Nephron (organoid): ENCODE data around the gene LHCGR.
A peak's percentile ranks its signal among the peaks of the same experiment; 100 is the strongest.
"Not testable (repeated sequence)": the region's sequence is repeated elsewhere in the genome, so short reads cannot be mapped to it uniquely, and the experiment has no call there.

Experiments
- H3K27ac Mint-ChIP-seq, 3 experiments: 2 replicates each; pipeline ENCODE4 v1.8.0; 2020; ENCODE audit warnings: mixed read lengths in 3 of 3, mild to moderate bottlenecking in 2 of 3, moderate library complexity in 1 of 3
- H3K27me3 Mint-ChIP-seq: 2 replicates; pipeline ENCODE4 v1.8.0; 2021; ENCODE audit warnings: low read depth, mild to moderate bottlenecking, moderate library complexity, mixed read lengths
- H3K36me3 Mint-ChIP-seq: 2 replicates; pipeline ENCODE4 v1.8.0; 2020; ENCODE audit warnings: low read depth, mixed read lengths
- H3K4me1 Mint-ChIP-seq: 2 replicates; pipeline ENCODE4 v1.8.0; 2020; ENCODE audit warnings: mixed read lengths
- H3K4me3 Mint-ChIP-seq, 3 experiments: 2 replicates each; pipeline ENCODE4 v1.8.0; 2020; ENCODE audit warnings: mild to moderate bottlenecking in 3 of 3, mixed read lengths in 3 of 3, moderate library complexity in 2 of 3
- H3K9me3 Mint-ChIP-seq: 2 replicates; pipeline ENCODE4 v1.8.0; 2020; ENCODE audit warnings: mixed read lengths
- TF ChIP-seq, protein P1 (sequence below), 3 experiments: fragments of 200-600 bp; sonication (generic); IDR thresholded peaks; one replicate each; pipeline ENCODE4 v1.5.0; 2021; ENCODE audit warnings: antibody characterized with exemption in 3 of 3; ENCODE audit not compliant: unreplicated experiment in 3 of 3

The LHCGR gene

DNA sequence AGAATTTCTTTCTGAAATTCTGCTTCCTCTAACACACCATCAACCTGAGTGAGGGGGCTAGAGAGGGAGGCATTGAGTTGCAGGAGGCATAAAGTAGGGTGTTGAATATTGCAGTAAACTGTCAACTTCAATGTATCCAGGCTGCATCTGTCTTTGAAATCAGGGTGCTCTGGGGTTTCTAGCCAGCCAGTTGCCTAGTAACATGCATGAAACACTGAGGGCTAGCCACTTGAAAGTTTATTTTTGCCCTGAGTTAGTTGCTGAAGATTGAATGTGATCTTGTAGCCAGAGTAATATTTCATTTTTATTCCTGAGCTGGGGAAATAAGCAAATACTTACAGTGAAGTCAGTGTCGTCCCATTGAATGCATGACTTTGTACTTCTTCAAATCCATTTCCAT is 41.9 kb downstream of the LHCGR start:
- H3K36me3 Mint-ChIP-seq = no peaks in the 10 kb centered on the region
- H3K27me3 Mint-ChIP-seq = peaks cover 15% of the 10 kb centered on the region
- no peaks in the 10 kb centered on the region for H3K9me3 Mint-ChIP-seq

DNA sequence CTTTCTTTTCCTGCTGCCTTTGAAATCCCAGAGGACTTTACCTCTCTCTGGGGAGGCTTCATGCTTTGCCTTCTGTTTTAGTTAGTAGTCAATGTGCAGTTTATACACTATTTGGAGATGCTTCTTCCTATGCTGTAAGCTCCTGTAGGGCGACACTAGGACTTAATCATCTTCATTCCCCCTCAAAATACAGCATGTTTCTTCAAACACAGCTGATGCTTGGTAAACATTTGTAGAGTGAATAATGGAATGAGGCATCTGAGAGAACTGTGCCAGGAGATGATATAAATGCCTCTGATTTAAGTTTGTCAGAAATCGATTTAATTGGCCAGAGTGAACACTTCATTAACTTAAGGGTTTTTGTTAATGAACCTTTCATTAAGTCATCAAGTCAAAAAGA is 43.4 kb downstream of the LHCGR start:
- Mint-ChIP-seq H3K27me3 (peaks cover 15% of the 10 kb centered on the region), H3K4me3 (no peak overlapping the region), H3K9me3 (no peaks in the 10 kb centered on the region), H3K4me1 (peaks cover 35% of the 10 kb centered on the region), H3K27ac (no peak overlapping the region), H3K36me3 (no peaks in the 10 kb centered on the region)
- TF ChIP-seq, protein P1, sequence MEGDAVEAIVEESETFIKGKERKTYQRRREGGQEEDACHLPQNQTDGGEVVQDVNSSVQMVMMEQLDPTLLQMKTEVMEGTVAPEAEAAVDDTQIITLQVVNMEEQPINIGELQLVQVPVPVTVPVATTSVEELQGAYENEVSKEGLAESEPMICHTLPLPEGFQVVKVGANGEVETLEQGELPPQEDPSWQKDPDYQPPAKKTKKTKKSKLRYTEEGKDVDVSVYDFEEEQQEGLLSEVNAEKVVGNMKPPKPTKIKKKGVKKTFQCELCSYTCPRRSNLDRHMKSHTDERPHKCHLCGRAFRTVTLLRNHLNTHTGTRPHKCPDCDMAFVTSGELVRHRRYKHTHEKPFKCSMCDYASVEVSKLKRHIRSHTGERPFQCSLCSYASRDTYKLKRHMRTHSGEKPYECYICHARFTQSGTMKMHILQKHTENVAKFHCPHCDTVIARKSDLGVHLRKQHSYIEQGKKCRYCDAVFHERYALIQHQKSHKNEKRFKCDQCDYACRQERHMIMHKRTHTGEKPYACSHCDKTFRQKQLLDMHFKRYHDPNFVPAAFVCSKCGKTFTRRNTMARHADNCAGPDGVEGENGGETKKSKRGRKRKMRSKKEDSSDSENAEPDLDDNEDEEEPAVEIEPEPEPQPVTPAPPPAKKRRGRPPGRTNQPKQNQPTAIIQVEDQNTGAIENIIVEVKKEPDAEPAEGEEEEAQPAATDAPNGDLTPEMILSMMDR (IDR thresholded peaks at IDR 0.05; ENCODE audit: unreplicated experiment in 3 of 3) = no peak

More for the DNA sequence above, 41.9 kb downstream of the LHCGR start:
- no peak overlapping the region for H3K4me3 Mint-ChIP-seq
- TF ChIP-seq, protein P1 (IDR thresholded peaks at IDR 0.05; ENCODE audit: unreplicated experiment in 3 of 3) = no peak
- peaks cover 36% of the 10 kb centered on the region for H3K4me1 Mint-ChIP-seq
- H3K27ac Mint-ChIP-seq = peak overlapping the region in 2 of 3 experiments; percentile 20 to 29

DNA sequence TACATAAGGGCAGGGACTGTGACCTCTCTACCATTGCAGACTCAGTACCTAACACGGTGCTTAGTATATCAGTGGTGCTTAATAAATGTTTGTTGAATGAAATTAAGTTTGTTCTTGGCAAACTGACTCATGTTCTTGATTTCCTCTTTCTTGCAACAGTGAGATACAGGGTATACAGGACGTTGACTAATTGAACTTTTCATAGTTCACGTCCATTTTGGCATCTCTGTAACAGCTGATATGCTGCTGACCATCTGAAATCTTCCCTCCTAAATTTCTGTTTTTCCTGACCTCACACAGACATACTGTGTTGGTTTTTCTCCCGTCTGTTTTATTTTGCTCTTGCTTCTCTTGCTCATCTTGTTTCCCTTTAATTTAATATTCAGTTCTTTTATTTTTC is 44.2 kb downstream of the LHCGR start:
- H3K27ac Mint-ChIP-seq = no peak overlapping the region
- TF ChIP-seq, protein P1 (IDR thresholded peaks at IDR 0.05; ENCODE audit: unreplicated experiment in 3 of 3) = no peak
- no peak overlapping the region for H3K4me3 Mint-ChIP-seq
- no peaks in the 10 kb centered on the region for H3K9me3 Mint-ChIP-seq
- H3K36me3 Mint-ChIP-seq = no peaks in the 10 kb centered on the region
- peaks cover 27% of the 10 kb centered on the region for H3K4me1 Mint-ChIP-seq
- peaks cover 15% of the 10 kb centered on the region for H3K27me3 Mint-ChIP-seq

GRCh38 chr2:48709096-48710034 is 46.2 kb downstream of the LHCGR start:
- Mint-ChIP-seq H3K4me1 (peaks cover 11% of the 10 kb centered on the region), H3K27me3 (peaks cover 15% of the 10 kb centered on the region), H3K9me3 (peaks cover 3% of the 10 kb centered on the region), H3K36me3 (no peaks in the 10 kb centered on the region), H3K4me3 (no peak overlapping the region), H3K27ac (no peak overlapping the region)
- TF ChIP-seq, protein P1 (IDR thresholded peaks at IDR 0.05; ENCODE audit: unreplicated experiment in 3 of 3) = no peak

- H3K4me1 Mint-ChIP-seq = no peaks in the 10 kb centered on the region
- TF ChIP-seq, protein P1 (IDR thresholded peaks at IDR 0.05; ENCODE audit: unreplicated experiment in 3 of 3) = no peak
- H3K4me3 Mint-ChIP-seq = no peak overlapping the region
- no peaks in the 10 kb centered on the region for H3K36me3 Mint-ChIP-seq
- peaks cover 6% of the 10 kb centered on the region for H3K9me3 Mint-ChIP-seq
- no peak overlapping the region for H3K27ac Mint-ChIP-seq
- peaks cover 9% of the 10 kb centered on the region for H3K27me3 Mint-ChIP-seq
These were observed 48.1 kb downstream of the LHCGR start for GRCh38 chr2:48707466-48707865.

GRCh38 chr2:48703621-48704020 is 51.9 kb downstream of the LHCGR start:
- H3K27ac Mint-ChIP-seq, H3K27me3 Mint-ChIP-seq, H3K4me1 Mint-ChIP-seq, H3K36me3 Mint-ChIP-seq, H3K4me3 Mint-ChIP-seq, H3K9me3 Mint-ChIP-seq: not testable (repeated sequence)
